Activated T-helper 1 cell treated with anti-CD3 and anti-CD28 coated beads, Interleukin-12 subunit alpha, Interleukin-12 subunit beta, Interleukin-2, Interleukin-4 antibody, amounts not matched to agents 30 ng/mL and 10 ng/mL and 1 ng/mL, durations not matched to agents 14 hours and 24 hours and 36 hours (primary cell): ENCODE data around the gene SH3RF2. TPM values are rescaled to one million over a fixed set of nuclear protein-coding genes. Genes with fewer than 3 reads are reported as not detected.

Experiments
- DNase-seq: peaks from one replicate; pipeline ENCODE4 v3.0.0; 2021; ENCODE audit warnings: low spot score
- H3K27ac Mint-ChIP-seq: one replicate; pipeline ENCODE4 v1.8.0; 2021; ENCODE audit warnings: mild to moderate bottlenecking, mixed read lengths
- H3K27me3 Mint-ChIP-seq: one replicate; pipeline ENCODE4 v1.8.0; 2022; ENCODE audit warnings: mild to moderate bottlenecking, moderate library complexity, mixed read lengths; ENCODE audit not compliant: insufficient read depth
- H3K36me3 Mint-ChIP-seq: one replicate; pipeline ENCODE4 v1.8.0; 2021; ENCODE audit warnings: low read depth, mixed read lengths
- H3K4me1 Mint-ChIP-seq: one replicate; pipeline ENCODE4 v1.8.0; 2021; ENCODE audit warnings: low read depth, mixed read lengths
- H3K4me3 Mint-ChIP-seq: one replicate; pipeline ENCODE4 v1.8.0; 2021; ENCODE audit warnings: mild to moderate bottlenecking, moderate library complexity, mixed read lengths
- H3K9me3 Mint-ChIP-seq: one replicate; pipeline ENCODE4 v1.8.0; 2021; ENCODE audit warnings: mixed read lengths
- intact Hi-C: fragments of 100-400 bp; cut with micrococcal nuclease; formaldehyde crosslinking; loops from one replicate; pipeline ENCODE4 v1.15.1; 2024
- total RNA-seq: library from RNA; stranded (reverse); gene quantifications from 2 replicates; pipeline ENCODE4 v1.2.3, GENCODE V29; 2022

The SH3RF2 gene
- total RNA-seq, 1 donor from 2014 or later = 0.18 TPM

GRCh38 chr5:145979270-145980223 is 43.2 kb downstream of the SH3RF2 start:
- peaks cover 2% of the 10 kb centered on the region for H3K27me3 Mint-ChIP-seq
- H3K9me3 Mint-ChIP-seq = peaks cover under 1% of the 10 kb centered on the region
- H3K4me1 Mint-ChIP-seq = no peaks in the 10 kb centered on the region
- intact Hi-C loops = loop anchor here (5.0 kb wide), 1 partner anchor 152 kb away; no protein-coding TSS in a partner anchor
- H3K36me3 Mint-ChIP-seq = no peaks in the 10 kb centered on the region
- DNase-seq = no peak
- no peak overlapping the region for H3K4me3 Mint-ChIP-seq
- no peak overlapping the region for H3K27ac Mint-ChIP-seq

GRCh38 chr5:145980259-145980658 is 43.9 kb downstream of the SH3RF2 start:
- H3K4me3 Mint-ChIP-seq = no peak overlapping the region
- H3K4me1 Mint-ChIP-seq = no peaks in the 10 kb centered on the region
- H3K9me3 Mint-ChIP-seq = no peaks in the 10 kb centered on the region
- H3K27me3 Mint-ChIP-seq = peaks cover 2% of the 10 kb centered on the region
- H3K36me3 Mint-ChIP-seq = no peaks in the 10 kb centered on the region
- intact Hi-C loops = no loop called here
- no peak for DNase-seq
- no peak overlapping the region for H3K27ac Mint-ChIP-seq

- intact Hi-C loops = no loop called here
- H3K27ac Mint-ChIP-seq = no peak overlapping the region
- H3K4me1 Mint-ChIP-seq = no peaks in the 10 kb centered on the region
- no peak for DNase-seq
- H3K27me3 Mint-ChIP-seq = peaks cover 2% of the 10 kb centered on the region
- H3K9me3 Mint-ChIP-seq = no peaks in the 10 kb centered on the region
- no peaks in the 10 kb centered on the region for H3K36me3 Mint-ChIP-seq
- no peak overlapping the region for H3K4me3 Mint-ChIP-seq
Observed at GRCh38 chr5:145980718-145981117, 44.3 kb downstream of the SH3RF2 start.

- DNase-seq = no peak
- intact Hi-C loops = no loop called here
- peaks cover 2% of the 10 kb centered on the region for H3K27me3 Mint-ChIP-seq
- H3K4me1 Mint-ChIP-seq = no peaks in the 10 kb centered on the region
- no peaks in the 10 kb centered on the region for H3K9me3 Mint-ChIP-seq
- no peak overlapping the region for H3K4me3 Mint-ChIP-seq
- no peak overlapping the region for H3K27ac Mint-ChIP-seq
- H3K36me3 Mint-ChIP-seq = no peaks in the 10 kb centered on the region
Observed at GRCh38 chr5:145981589-145982571, 45.5 kb downstream of the SH3RF2 start.

GRCh38 chr5:145982572-145983318 is 46.4 kb downstream of the SH3RF2 start:
- H3K4me3 Mint-ChIP-seq = no peak overlapping the region
- DNase-seq = no peak
- peaks cover 2% of the 10 kb centered on the region for H3K27me3 Mint-ChIP-seq
- intact Hi-C loops = no loop called here
- H3K36me3 Mint-ChIP-seq = no peaks in the 10 kb centered on the region
- no peaks in the 10 kb centered on the region for H3K9me3 Mint-ChIP-seq
- no peak overlapping the region for H3K27ac Mint-ChIP-seq
- no peaks in the 10 kb centered on the region for H3K4me1 Mint-ChIP-seq

GRCh38 chr5:145983446-145983845 is 47.1 kb downstream of the SH3RF2 start:
- no peaks in the 10 kb centered on the region for H3K36me3 Mint-ChIP-seq
- intact Hi-C loops = no loop called here
- H3K27ac Mint-ChIP-seq = no peak overlapping the region
- H3K4me3 Mint-ChIP-seq = no peak overlapping the region
- DNase-seq = no peak
- H3K9me3 Mint-ChIP-seq = no peaks in the 10 kb centered on the region
- H3K27me3 Mint-ChIP-seq = peaks cover 2% of the 10 kb centered on the region
- no peaks in the 10 kb centered on the region for H3K4me1 Mint-ChIP-seq

- H3K36me3 Mint-ChIP-seq = no peaks in the 10 kb centered on the region
- no peak for DNase-seq
- H3K27me3 Mint-ChIP-seq = peaks cover 3% of the 10 kb centered on the region
Observed at GRCh38 chr5:145984072-145984471, 47.7 kb downstream of the SH3RF2 start.

GRCh38 chr5:145987856-145988255 is 51.5 kb downstream of the SH3RF2 start:
- no peak overlapping the region for H3K27ac Mint-ChIP-seq
- H3K9me3 Mint-ChIP-seq = no peaks in the 10 kb centered on the region
- no peak overlapping the region for H3K4me3 Mint-ChIP-seq
- H3K36me3 Mint-ChIP-seq = no peaks in the 10 kb centered on the region
- DNase-seq = no peak
- intact Hi-C loops = no loop called here
- no peaks in the 10 kb centered on the region for H3K4me1 Mint-ChIP-seq
- peaks cover 1% of the 10 kb centered on the region for H3K27me3 Mint-ChIP-seq

More at GRCh38 chr5:145984072-145984471, 47.7 kb downstream of the SH3RF2 start:
- H3K27ac Mint-ChIP-seq = no peak overlapping the region
- H3K4me3 Mint-ChIP-seq = no peak overlapping the region
- no peaks in the 10 kb centered on the region for H3K9me3 Mint-ChIP-seq
- intact Hi-C loops = no loop called here
- H3K4me1 Mint-ChIP-seq = no peaks in the 10 kb centered on the region

GRCh38 chr5:145988993-145989392 is 52.6 kb downstream of the SH3RF2 start:
- DNase-seq = no peak
- peaks cover 1% of the 10 kb centered on the region for H3K27me3 Mint-ChIP-seq
- no peaks in the 10 kb centered on the region for H3K36me3 Mint-ChIP-seq
- peaks cover 3% of the 10 kb centered on the region for H3K9me3 Mint-ChIP-seq
- no peaks in the 10 kb centered on the region for H3K4me1 Mint-ChIP-seq
- intact Hi-C loops = no loop called here
- no peak overlapping the region for H3K4me3 Mint-ChIP-seq
- H3K27ac Mint-ChIP-seq = no peak overlapping the region

- Mint-ChIP-seq H3K4me3 (no peak overlapping the region), H3K36me3 (no peaks in the 10 kb centered on the region), H3K27ac (no peak overlapping the region), H3K4me1 (no peaks in the 10 kb centered on the region), H3K9me3 (peaks cover 7% of the 10 kb centered on the region), H3K27me3 (peaks cover 1% of the 10 kb centered on the region)
- intact Hi-C loops = no loop called here
- DNase-seq = no peak
Observed at GRCh38 chr5:145989428-145989827, 53.0 kb downstream of the SH3RF2 start.

GRCh38 chr5:145990170-145990569 is 53.8 kb downstream of the SH3RF2 start:
- Mint-ChIP-seq H3K36me3 (no peaks in the 10 kb centered on the region), H3K27me3 (peaks cover 1% of the 10 kb centered on the region), H3K4me1 (no peaks in the 10 kb centered on the region), H3K9me3 (peaks cover 7% of the 10 kb centered on the region), H3K27ac (no peak overlapping the region), H3K4me3 (no peak overlapping the region)
- no peak for DNase-seq
- intact Hi-C loops = no loop called here

- H3K4me1 Mint-ChIP-seq = no peaks in the 10 kb centered on the region
- no peak for DNase-seq
- peaks cover 1% of the 10 kb centered on the region for H3K27me3 Mint-ChIP-seq
- H3K27ac Mint-ChIP-seq = no peak overlapping the region
- no peaks in the 10 kb centered on the region for H3K36me3 Mint-ChIP-seq
- peaks cover 7% of the 10 kb centered on the region for H3K9me3 Mint-ChIP-seq
- intact Hi-C loops = no loop called here
- no peak overlapping the region for H3K4me3 Mint-ChIP-seq
Observed at GRCh38 chr5:145991044-145991575, 54.7 kb downstream of the SH3RF2 start.
